H1 (cell line): ENCODE results near the gene ACMSD. TPM values are rescaled to one million over a fixed set of nuclear protein-coding genes. Genes with fewer than 3 reads are reported as not detected.

ENCODE experiments used
- CTCF ChIA-PET: fragments of 300-600 bp; sonication (Branson Sonifier 250); formaldehyde crosslinking; loops from one replicate; lab custom pipeline; 2021; ENCODE audit not compliant: partially characterized antibody; lab: Charles Lee
- POLR2A ChIA-PET: fragments of 300-600 bp; sonication (Branson Sonifier 250); formaldehyde crosslinking; loops from one replicate; lab custom pipeline; 2021; ENCODE audit warnings: inconsistent platforms; ENCODE audit not compliant: partially characterized antibody; lab: Charles Lee
- DNase-seq, 2 experiments: peaks; one replicate each; pipeline versions ENCODE4 v3.0.0 to v3.0.0-alpha.2; 2010 to 2022; ENCODE audit warnings: low spot score in 2 of 2, low read depth in 1 of 2, mixed read lengths in 1 of 2
- FAIRE-seq: peaks from 2 replicates; lab custom pipeline; 2011; peaks lifted over from hg19 to GRCh38; lab: Jason Lieb, UNC
- H2AFZ ChIP-seq: 2 replicates; pipeline ENCODE4 v1.8.1; 2012; ENCODE audit warnings: low read length, inconsistent platforms
- H2AK5ac ChIP-seq: 2 replicates; pipeline ENCODE4 v1.6.1; 2013; ENCODE audit warnings: low read depth, low read length
- H2BK120ac ChIP-seq: replicated peaks from 2 replicates; pipeline ENCODE3; 2013; ENCODE audit warnings: low read depth, low read length, inconsistent platforms
- H2BK12ac ChIP-seq: 2 replicates; pipeline ENCODE4 v1.6.1; 2013; ENCODE audit warnings: low read depth, low read length
- H2BK15ac ChIP-seq: 2 replicates; pipeline ENCODE4 v1.6.1; 2013; ENCODE audit warnings: low read length
- H2BK20ac ChIP-seq: 2 replicates; pipeline ENCODE4 v1.6.1; 2013; ENCODE audit warnings: low read length
- H2BK5ac ChIP-seq: 2 replicates; pipeline ENCODE4 v1.6.1; 2013; ENCODE audit warnings: low read depth, low read length
- H3K14ac ChIP-seq: 2 replicates; pipeline ENCODE4 v1.6.1; 2013; ENCODE audit warnings: inconsistent platforms; ENCODE audit not compliant: insufficient read length
- H3K18ac ChIP-seq: 2 replicates; pipeline ENCODE4 v1.6.1; 2013; ENCODE audit warnings: low read length; ENCODE audit errors: extremely low read depth
- H3K23ac ChIP-seq: 2 replicates; pipeline ENCODE4 v1.6.1; 2013; ENCODE audit warnings: inconsistent platforms; ENCODE audit not compliant: insufficient read length
- H3K23me2 ChIP-seq: 2 replicates; pipeline ENCODE4 v1.6.1; 2013; ENCODE audit warnings: low read depth, low read length
- H3K27ac ChIP-seq: 2 replicates; pipeline ENCODE4 v1.6.1; 2011; ENCODE audit warnings: low read depth, low read length, inconsistent platforms
- H3K27me3 ChIP-seq, 4 experiments: replicated peaks in 1 of 4; 1 replicate in 1 of 4; 2 replicates in 3 of 4; pipeline versions ENCODE4 v1.6.1 to v1.8.1; 2011 to 2013; ENCODE audit warnings: low read length in 3 of 4, mild to moderate bottlenecking in 3 of 4, inconsistent platforms in 2 of 4, mixed read lengths in 2 of 4, moderate library complexity in 1 of 4; ENCODE audit not compliant: control insufficient read depth in 3 of 4, insufficient read depth in 3 of 4; ENCODE audit errors: extremely low read depth in 1 of 4
- H3K36me3 ChIP-seq, 4 experiments: 2 replicates each; pipeline versions ENCODE4 v1.6.1 to v1.8.1; 2011 to 2013; ENCODE audit warnings: mild to moderate bottlenecking in 4 of 4, low read length in 3 of 4, moderate library complexity in 2 of 4, control low read depth in 1 of 4, inconsistent platforms in 1 of 4; ENCODE audit not compliant: insufficient read depth in 4 of 4, control insufficient read depth in 2 of 4
- H3K4ac ChIP-seq: replicated peaks from 2 replicates; pipeline ENCODE3; 2013; ENCODE audit warnings: low read length, low read depth, mixed read lengths, inconsistent platforms; ENCODE audit not compliant: insufficient read length
- H3K4me1 ChIP-seq, 4 experiments: replicated peaks in 1 of 4; 1 replicate in 1 of 4; 2 replicates in 3 of 4; pipeline versions ENCODE4 v1.6.1 to v1.8.1; 2011 to 2013; ENCODE audit warnings: low read length in 3 of 4, inconsistent platforms in 2 of 4, mixed read lengths in 1 of 4; ENCODE audit not compliant: insufficient read depth in 4 of 4, control insufficient read depth in 3 of 4
- H3K4me2 ChIP-seq, 2 experiments: 2 replicates each; pipeline versions ENCODE4 v1.6.1 to v1.8.1; 2011 to 2013; ENCODE audit warnings: low read depth in 2 of 2, low read length in 2 of 2, control low read depth in 1 of 2, inconsistent platforms in 1 of 2, mild to moderate bottlenecking in 1 of 2; ENCODE audit not compliant: insufficient read depth in 1 of 2
- H3K4me3 ChIP-seq, 4 experiments: fragments of 200-600, 300-600 bp in 1 of 4; sonication (generic), shearing (Covaris generic), sonication (Bioruptor Twin) in 1 of 4; 2 replicates each; pipeline versions ENCODE4 v1.5.1 to v1.8.1; 2011 to 2016; ENCODE audit warnings: low read length in 4 of 4, low read depth in 3 of 4, control low read depth in 2 of 4, inconsistent platforms in 2 of 4, mild to moderate bottlenecking in 2 of 4, mixed read lengths in 1 of 4, moderate library complexity in 1 of 4; ENCODE audit not compliant: insufficient read depth in 2 of 4; ENCODE audit errors: extremely low read depth in 1 of 4
- H3K56ac ChIP-seq: replicated peaks from 2 replicates; pipeline ENCODE3; 2013; ENCODE audit warnings: low read depth, mild to moderate bottlenecking, mixed read lengths, low read length, inconsistent platforms; ENCODE audit not compliant: insufficient read length
- H3K79me1 ChIP-seq: 2 replicates; pipeline ENCODE4 v1.6.1; 2013; ENCODE audit warnings: low read depth, low read length, control low read depth
- H3K79me2 ChIP-seq, 2 experiments: 2 replicates each; pipeline versions ENCODE4 v1.6.1 to v1.8.1; 2012 to 2013; ENCODE audit warnings: low read length in 2 of 2, mild to moderate bottlenecking in 2 of 2, inconsistent platforms in 1 of 2; ENCODE audit not compliant: insufficient read depth in 2 of 2, control insufficient read depth in 1 of 2
- H3K9ac ChIP-seq, 4 experiments: replicated peaks in 1 of 4; 1 replicate in 1 of 4; 2 replicates in 3 of 4; pipeline versions ENCODE4 v1.6.1 to v1.8.1; 2011 to 2013; ENCODE audit warnings: low read depth in 3 of 4, low read length in 3 of 4, control low read depth in 2 of 4, mild to moderate bottlenecking in 2 of 4, moderate library complexity in 2 of 4, inconsistent platforms in 1 of 4; ENCODE audit errors: extremely low read depth in 1 of 4
- H3K9me3 ChIP-seq, 2 experiments: 2 replicates each; pipeline versions ENCODE4 v1.6.1 to v1.8.1; 2012 to 2013; ENCODE audit warnings: mild to moderate bottlenecking in 2 of 2, moderate library complexity in 2 of 2, control low read depth in 1 of 2, inconsistent platforms in 1 of 2, low read depth in 1 of 2, low read length in 1 of 2, mixed read lengths in 1 of 2; ENCODE audit not compliant: insufficient read depth in 2 of 2
- H4K20me1 ChIP-seq, 2 experiments: replicated peaks in 1 of 2; 2 replicates each; pipeline versions ENCODE3 to v1.8.1; 2011 to 2013; ENCODE audit warnings: inconsistent platforms in 2 of 2, low read length in 2 of 2, mild to moderate bottlenecking in 1 of 2; ENCODE audit not compliant: insufficient read depth in 2 of 2, control insufficient read depth in 1 of 2
- H4K5ac ChIP-seq: 2 replicates; pipeline ENCODE4 v1.6.1; 2013; ENCODE audit warnings: low read length, low read depth, mixed read lengths, inconsistent platforms; ENCODE audit not compliant: insufficient read length
- H4K8ac ChIP-seq: 2 replicates; pipeline ENCODE4 v1.8.0; 2013; ENCODE audit warnings: mild to moderate bottlenecking, moderate library complexity, low read length, inconsistent platforms; ENCODE audit not compliant: insufficient read depth; ENCODE audit errors: extremely low read depth
- H4K91ac ChIP-seq: replicated peaks from 2 replicates; pipeline ENCODE3; 2013; ENCODE audit warnings: low read length, mixed read lengths, inconsistent platforms; ENCODE audit not compliant: insufficient read length
- ASH2L ChIP-seq: fragments of 200-600, 300-600 bp; sonication (generic); IDR thresholded peaks from one replicate; pipeline ENCODE4 v1.7.1; 2017; ENCODE audit warnings: low read length
- BACH1 ChIP-seq: IDR thresholded peaks from 2 replicates; pipeline ENCODE4 v1.6.1; 2012; ENCODE audit warnings: low read length, improper control_type of control experiment
- CBX8 ChIP-seq: fragments of 300-800, 300-1000 bp; sonication (generic); IDR thresholded peaks from 2 replicates; pipeline ENCODE4 v1.7.1; 2016; ENCODE audit warnings: low read depth, low read length, borderline replicate concordance
- CEBPB ChIP-seq: IDR thresholded peaks from 2 replicates; pipeline ENCODE4 v1.6.1; 2012; ENCODE audit warnings: low read depth, low read length
- EZH2 ChIP-seq: fragments of 200-600 bp; sonication (generic); IDR thresholded peaks from 2 replicates; pipeline ENCODE4 v1.7.1; 2012; ENCODE audit warnings: low read depth, mild to moderate bottlenecking, moderate library complexity, low read length, inconsistent platforms; ENCODE audit not compliant: severe bottlenecking
- FOSL1 ChIP-seq: IDR thresholded peaks from 2 replicates; pipeline ENCODE4 v1.6.1; 2011; ENCODE audit warnings: mild to moderate bottlenecking, low read depth, low read length, moderate library complexity; ENCODE audit not compliant: insufficient read depth
- HDAC2 ChIP-seq, 2 experiments: fragments of 300-600 bp in 1 of 2; sonication (generic) in 1 of 2; IDR thresholded peaks; 2 replicates each; pipeline ENCODE4 v1.6.1; 2011 to 2012; ENCODE audit warnings: low read depth in 2 of 2, low read length in 2 of 2, mild to moderate bottlenecking in 2 of 2, moderate library complexity in 2 of 2, borderline replicate concordance in 1 of 2, inconsistent platforms in 1 of 2
- KDM1A ChIP-seq: fragments of 200-600, 300-600 bp; sonication (generic); IDR thresholded peaks from 2 replicates; pipeline ENCODE4 v1.7.1; 2016; ENCODE audit warnings: mild to moderate bottlenecking, low read length, borderline replicate concordance
- NANOG ChIP-seq: IDR thresholded peaks from 2 replicates; pipeline ENCODE4 v1.6.1; 2011; ENCODE audit warnings: low read length, low read depth, mild to moderate bottlenecking, inconsistent platforms; ENCODE audit not compliant: insufficient read depth, poor library complexity, severe bottlenecking
- PHF8 ChIP-seq: fragments of 200-600 bp; sonication (generic); conservative IDR thresholded peaks from 2 replicates; pipeline ENCODE4 v1.7.1; 2012; ENCODE audit warnings: low read depth, mild to moderate bottlenecking, inconsistent platforms, low read length, moderate library complexity
- TCF12 ChIP-seq: IDR thresholded peaks from 2 replicates; pipeline ENCODE4 v1.6.1; 2011; ENCODE audit warnings: low read depth, mild to moderate bottlenecking, low read length
- USF2 ChIP-seq: IDR thresholded peaks from 2 replicates; pipeline ENCODE4 v1.6.1; 2011; ENCODE audit warnings: low read length, improper control_type of control experiment
- ZNF274 ChIP-seq: IDR thresholded peaks from 2 replicates; pipeline ENCODE4 v1.7.0; 2012; ENCODE audit warnings: low read length, borderline replicate concordance; ENCODE audit errors: extremely low read depth
- WGBS, 2 experiments: shearing (Covaris generic) in 1 of 2; methylation state at CpG; one replicate each; pipeline versions ENCODE4 v1.1.6 to v1.1.7; 2013 to 2015; ENCODE audit warnings: low lambda C conversion rate in 2 of 2, mixed read lengths in 2 of 2, inconsistent platforms in 1 of 2, low coverage in 1 of 2, missing lambda C conversion rate in 1 of 2; ENCODE audit not compliant: insufficient replicate concordance in 2 of 2, insufficient coverage in 1 of 2, insufficient read length in 1 of 2; ENCODE audit errors: extremely low coverage in 1 of 2, missing lambda C conversion rate in 1 of 2; 5-methylcytosine and 5-hydroxymethylcytosine counted together
- polyA plus RNA-seq, 7 experiments: library from polyadenylated mRNA; depleted of rRNA in 3 of 7; stranded (reverse) in 5 of 7; unstranded in 2 of 7; fragments of >200 nt in 5 of 7; fragments of 200-250 nt in 2 of 7; gene quantifications; 1 replicate in 5 of 7; 2 replicates in 1 of 7; 4 replicates in 1 of 7; pipeline versions ENCODE4 v1.2.1 to v1.2.3, GENCODE V29; 2011 to 2013; ENCODE audit warnings: missing spikeins in 2 of 7, mixed read lengths in 2 of 7
- total RNA-seq: library from RNA; stranded (reverse); fragmentation: NEBNext Ultra II Directional; extraction: Animal tissue kit (Norgen Biotek cat#: 25700); gene quantifications from 2 replicates; pipeline ENCODE4 v1.2.1, GENCODE V29; 2021

ACMSD gene
- total and polyA plus RNA-seq, 2 of the 8 experiments (the other 6 are each of a cell fraction or from before 2014, with no cell fraction given): not detected

GRCh38 chr2:134819334-134819733 is 19.1 kb upstream of the ACMSD start:
- DNase-seq (no peak), FAIRE-seq (no peak)
- H3K23ac ChIP-seq: no peak overlapping the region
- H3K4ac ChIP-seq: no peak overlapping the region
- no peak overlapping the region for H2AFZ ChIP-seq
- H3K36me3 ChIP-seq: no peaks in the 10 kb centered on the region
- H2BK20ac ChIP-seq: no peak overlapping the region
- ChIA-PET CTCF (interaction anchor here (0.8 to 1.4 kb wide), 2 partner anchors 24 to 97 kb away, joined by 3 read pairs; no protein-coding TSS in a partner anchor), POLR2A (no interaction called here)
- WGBS, 2 experiments: 100% methylated on average over 2 of the region's 2 CpGs; no CpG with 5 or more reads in 1 of the 2 experiments
- no peaks in the 10 kb centered on the region for H3K9me3 ChIP-seq
- no peak overlapping the region for H3K27ac ChIP-seq
- no peak overlapping the region for H2BK12ac ChIP-seq
- no peaks in the 10 kb centered on the region for H4K20me1 ChIP-seq
- H2AK5ac ChIP-seq: no peak overlapping the region
- H3K4me1 ChIP-seq: no peaks in the 10 kb centered on the region
- H3K79me2 ChIP-seq: no peaks in the 10 kb centered on the region
- no peak overlapping the region for H4K8ac ChIP-seq
- no peak overlapping the region for H4K5ac ChIP-seq
- H4K91ac ChIP-seq: no peak overlapping the region
- H2BK5ac ChIP-seq: no peak overlapping the region
- no peaks in the 10 kb centered on the region; the same call in 1 of the 2 replicates for H3K23me2 ChIP-seq
- H3K14ac ChIP-seq: no peak overlapping the region
- H2BK15ac ChIP-seq: no peak overlapping the region
- H3K9ac ChIP-seq: no peak overlapping the region
- no peak overlapping the region for H3K4me2 ChIP-seq
- no peak overlapping the region for H3K56ac ChIP-seq
- no peak overlapping the region for H3K18ac ChIP-seq
- no peak overlapping the region for H2BK120ac ChIP-seq
- H3K27me3 ChIP-seq: no peaks in the 10 kb centered on the region
- H3K4me3 ChIP-seq: no peak overlapping the region
- no peaks in the 10 kb centered on the region for H3K79me1 ChIP-seq
- no peak for TF ChIP-seq TCF12
- no peak for TF ChIP-seq CBX8
- TF ChIP-seq EZH2: no peak
- no peak for TF ChIP-seq KDM1A
- no peak for TF ChIP-seq FOSL1
- TF ChIP-seq CEBPB: no peak
- TF ChIP-seq USF2: no peak
- no peak for TF ChIP-seq ASH2L
- TF ChIP-seq HDAC2 (IDR thresholded peaks at IDR 0.05; ENCODE audit: borderline replicate concordance in 1 of 2, low read depth in 2 of 2, low read length in 2 of 2): no peak
- TF ChIP-seq BACH1: no peak
- no peak for TF ChIP-seq PHF8
- no peak for TF ChIP-seq NANOG
- TF ChIP-seq ZNF274: no peak
